Measurements from ENCODE around the gene PLEKHG5.

DNA sequence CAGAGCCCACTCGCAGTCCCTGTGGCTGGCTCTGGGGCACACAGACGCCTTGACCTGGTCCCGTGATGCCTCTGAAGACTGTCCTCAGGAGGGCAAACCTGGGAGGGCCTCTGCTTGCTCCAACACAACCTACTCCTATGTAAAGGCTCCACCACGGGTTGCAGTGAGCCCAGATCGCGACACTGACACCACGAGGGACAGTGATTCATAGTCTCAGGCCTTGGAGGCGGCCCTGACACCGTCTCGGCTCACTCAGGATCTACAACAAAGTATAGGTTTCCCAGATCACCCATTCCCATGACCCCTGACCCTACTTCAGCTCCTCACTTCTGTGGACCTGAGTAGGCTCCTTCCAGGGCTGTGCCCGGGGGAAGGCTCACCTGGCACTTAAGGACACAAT lies 34.8 kb upstream of the PLEKHG5 start:
- TF ChIP-seq, protein P1, sequence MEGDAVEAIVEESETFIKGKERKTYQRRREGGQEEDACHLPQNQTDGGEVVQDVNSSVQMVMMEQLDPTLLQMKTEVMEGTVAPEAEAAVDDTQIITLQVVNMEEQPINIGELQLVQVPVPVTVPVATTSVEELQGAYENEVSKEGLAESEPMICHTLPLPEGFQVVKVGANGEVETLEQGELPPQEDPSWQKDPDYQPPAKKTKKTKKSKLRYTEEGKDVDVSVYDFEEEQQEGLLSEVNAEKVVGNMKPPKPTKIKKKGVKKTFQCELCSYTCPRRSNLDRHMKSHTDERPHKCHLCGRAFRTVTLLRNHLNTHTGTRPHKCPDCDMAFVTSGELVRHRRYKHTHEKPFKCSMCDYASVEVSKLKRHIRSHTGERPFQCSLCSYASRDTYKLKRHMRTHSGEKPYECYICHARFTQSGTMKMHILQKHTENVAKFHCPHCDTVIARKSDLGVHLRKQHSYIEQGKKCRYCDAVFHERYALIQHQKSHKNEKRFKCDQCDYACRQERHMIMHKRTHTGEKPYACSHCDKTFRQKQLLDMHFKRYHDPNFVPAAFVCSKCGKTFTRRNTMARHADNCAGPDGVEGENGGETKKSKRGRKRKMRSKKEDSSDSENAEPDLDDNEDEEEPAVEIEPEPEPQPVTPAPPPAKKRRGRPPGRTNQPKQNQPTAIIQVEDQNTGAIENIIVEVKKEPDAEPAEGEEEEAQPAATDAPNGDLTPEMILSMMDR (conservative IDR thresholded peaks at IDR 0.05 in 1 of 2, IDR thresholded peaks at IDR 0.05 in 1 of 2; ENCODE audit: low read depth in 1 of 2, low read length in 2 of 2), result no peak
- no peak for TF ChIP-seq EZH2 (IDR thresholded peaks at IDR 0.05; ENCODE audit: low read length, missing control alignments)
